Breast epithelium (tissue), 4 donors: ENCODE data around the gene CLASP1. TPM values are rescaled to one million over a fixed set of nuclear protein-coding genes. Genes with fewer than 3 reads are reported as not detected.

Experiments used
- DNase-seq, 2 donors: peaks; one replicate each; pipeline ENCODE4 v3.0.0-alpha.2; 2019; ENCODE audit warnings: low spot score in 2 of 2
- H3K27ac ChIP-seq, 2 donors: fragments of 200-600 bp; sonication (generic) in 1 of 2; one replicate each; pipeline ENCODE4 v1.5.1; 2016 to 2019; ENCODE audit warnings: mild to moderate bottlenecking in 1 of 2
- H3K27me3 ChIP-seq, 2 donors: fragments of 200-600 bp; sonication (generic) in 1 of 2; one replicate each; pipeline versions ENCODE4 v1.5.1 to v1.6.0; 2017 to 2019; ENCODE audit warnings: control low read depth in 1 of 2, mild to moderate bottlenecking in 1 of 2
- H3K36me3 ChIP-seq: fragments of 200-600 bp; one replicate; pipeline ENCODE4 v1.5.1; 2019
- H3K4me1 ChIP-seq, 2 donors: fragments of 200-600 bp; sonication (generic); one replicate each; pipeline ENCODE4 v1.5.1; 2016 to 2019; ENCODE audit warnings: control low read depth in 1 of 2
- H3K4me3 ChIP-seq, 3 donors: fragments of 200-600 bp; sonication (generic); 1 replicate in 2 of 3; 2 replicates in 1 of 3; pipeline ENCODE4 v1.5.1; 2016 to 2019; ENCODE audit warnings: mild to moderate bottlenecking in 3 of 3, moderate library complexity in 2 of 3
- H3K9me3 ChIP-seq, 2 donors: fragments of 200-600 bp; sonication (generic) in 1 of 2; one replicate each; pipeline ENCODE4 v1.5.1; 2016 to 2019; ENCODE audit warnings: control low read depth in 1 of 2
- POLR2A ChIP-seq: fragments of 450-650 bp; IDR thresholded peaks from one replicate; pipeline ENCODE4 v1.6.1; 2016; ENCODE audit warnings: antibody characterized with exemption, mild to moderate bottlenecking, moderate library complexity
- POLR2AphosphoS5 ChIP-seq, 3 donors: sonication (generic); formaldehyde crosslinking; IDR thresholded peaks; one replicate each; pipeline ENCODE4 v1.6.1; 2017; ENCODE audit warnings: antibody characterized with exemption in 3 of 3
- intact Hi-C: fragments of 100-400 bp; cut with DNase I; formaldehyde crosslinking; loops from one replicate; pipeline ENCODE4 v1.15.1; 2023; ENCODE audit warnings: low total_unique reads
- total RNA-seq, 3 donors: library from RNA; depleted of rRNA; stranded (reverse); fragments of >200 nt; gene quantifications; one replicate each; pipeline ENCODE4 v1.1.0, GENCODE V29; 2016
- TF ChIP-seq, protein P1 (sequence below), 3 donors: fragments of 450-650 bp; IDR thresholded peaks; one replicate each; pipeline ENCODE4 v1.5.1; 2016 to 2017; ENCODE audit warnings: antibody characterized with exemption in 3 of 3, mild to moderate bottlenecking in 3 of 3, moderate library complexity in 3 of 3

CLASP1 gene
- total RNA-seq = 100 to 1,000 TPM in 1 of 3 donors, 10 to 100 TPM in 2; 80.3 to 106 (median 98.7) TPM

DNA sequence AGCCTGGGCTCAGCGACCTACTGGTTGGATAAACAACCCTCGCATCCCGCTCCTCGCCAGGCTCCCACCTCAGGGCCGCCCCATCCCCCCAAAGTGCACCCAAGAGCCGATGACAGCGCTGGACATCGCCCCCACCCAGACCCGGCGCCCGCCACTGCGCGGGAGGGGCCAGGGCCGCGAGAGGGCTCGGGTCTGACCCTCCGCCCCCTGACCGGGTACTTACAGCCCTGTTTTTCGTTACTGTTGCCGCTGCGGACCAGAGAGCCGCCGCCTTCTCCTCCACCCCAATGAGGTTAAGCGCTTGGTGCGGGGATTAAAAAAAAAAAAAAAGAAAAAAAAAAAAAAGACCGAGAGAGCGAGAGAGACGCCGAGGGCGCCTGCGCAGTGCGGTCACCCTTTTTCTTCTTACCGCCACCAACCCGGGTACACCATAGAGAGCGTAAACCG is at the start of gene CLASP1:
Gene CLASP1 (minus strand): TSS at position 314 of the 447 bp plus-strand sequence. CDS start 43,567 bp downstream, outside the sequence.
- H3K4me1 ChIP-seq = no peaks in the 10 kb centered on the region
- no peak for TF ChIP-seq POLR2A
- TF ChIP-seq, protein P1, sequence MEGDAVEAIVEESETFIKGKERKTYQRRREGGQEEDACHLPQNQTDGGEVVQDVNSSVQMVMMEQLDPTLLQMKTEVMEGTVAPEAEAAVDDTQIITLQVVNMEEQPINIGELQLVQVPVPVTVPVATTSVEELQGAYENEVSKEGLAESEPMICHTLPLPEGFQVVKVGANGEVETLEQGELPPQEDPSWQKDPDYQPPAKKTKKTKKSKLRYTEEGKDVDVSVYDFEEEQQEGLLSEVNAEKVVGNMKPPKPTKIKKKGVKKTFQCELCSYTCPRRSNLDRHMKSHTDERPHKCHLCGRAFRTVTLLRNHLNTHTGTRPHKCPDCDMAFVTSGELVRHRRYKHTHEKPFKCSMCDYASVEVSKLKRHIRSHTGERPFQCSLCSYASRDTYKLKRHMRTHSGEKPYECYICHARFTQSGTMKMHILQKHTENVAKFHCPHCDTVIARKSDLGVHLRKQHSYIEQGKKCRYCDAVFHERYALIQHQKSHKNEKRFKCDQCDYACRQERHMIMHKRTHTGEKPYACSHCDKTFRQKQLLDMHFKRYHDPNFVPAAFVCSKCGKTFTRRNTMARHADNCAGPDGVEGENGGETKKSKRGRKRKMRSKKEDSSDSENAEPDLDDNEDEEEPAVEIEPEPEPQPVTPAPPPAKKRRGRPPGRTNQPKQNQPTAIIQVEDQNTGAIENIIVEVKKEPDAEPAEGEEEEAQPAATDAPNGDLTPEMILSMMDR (IDR thresholded peaks at IDR 0.05) = no peak
- no peak for TF ChIP-seq POLR2AphosphoS5 (IDR thresholded peaks at IDR 0.05)
- intact Hi-C loops = no loop called here

GRCh38 chr2:121698318-121698930 is 49.2 kb upstream of the CLASP1 start:
- no peaks in the 10 kb centered on the region for H3K36me3 ChIP-seq
- TF ChIP-seq POLR2A = no peak
- no peak for TF ChIP-seq POLR2AphosphoS5 (IDR thresholded peaks at IDR 0.05)
- TF ChIP-seq, protein P1 (IDR thresholded peaks at IDR 0.05) = no peak
- no peaks in the 10 kb centered on the region for H3K27me3 ChIP-seq
- H3K4me3 ChIP-seq = no peak overlapping the region
- intact Hi-C loops = no loop called here
- H3K4me1 ChIP-seq = no peaks in the 10 kb centered on the region
- no peak for DNase-seq
- no peaks in the 10 kb centered on the region for H3K9me3 ChIP-seq
- no peak overlapping the region for H3K27ac ChIP-seq

More for the DNA sequence above, at the start of gene CLASP1:
- H3K27ac ChIP-seq = peak within 1 kb of the TSS; percentile 96 to 98
- no peaks in the 10 kb centered on the region for H3K27me3 ChIP-seq
- no peaks in the 10 kb centered on the region for H3K36me3 ChIP-seq
- DNase-seq = peak; percentile 45 to 55
- H3K4me3 ChIP-seq = peak within 1 kb of the TSS; percentile 83 to 95 (median 94)
- H3K9me3 ChIP-seq = no peaks in the 10 kb centered on the region

DNA sequence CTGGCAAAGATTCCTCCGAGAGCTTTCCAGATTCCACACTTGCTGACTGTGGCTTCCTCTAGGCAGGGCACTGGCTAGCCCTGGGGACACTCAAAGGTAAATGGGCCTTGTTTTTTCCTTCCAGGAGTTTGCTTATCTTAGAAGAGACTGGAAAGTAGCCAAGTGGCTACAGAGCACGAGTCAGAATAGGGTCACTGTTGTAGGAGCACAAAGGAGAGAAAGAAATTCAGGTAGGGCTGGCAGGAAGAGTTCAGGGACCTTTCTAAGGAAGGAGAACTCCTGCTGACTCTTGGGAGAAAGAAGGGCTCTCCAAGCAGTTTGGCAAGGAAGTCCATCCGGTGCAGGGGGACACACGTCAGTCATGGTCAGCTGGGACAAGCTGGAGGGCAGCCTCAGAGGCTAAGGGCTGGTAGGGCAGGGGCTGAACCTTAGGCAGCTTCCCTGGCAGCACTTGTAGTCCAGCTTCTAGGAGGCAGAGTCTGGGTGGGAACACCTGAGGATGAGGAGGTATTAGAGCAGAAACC is 47.9 kb upstream of the CLASP1 start:
- Histone ChIP-seq H3K27me3 (no peaks in the 10 kb centered on the region), H3K36me3 (no peaks in the 10 kb centered on the region), H3K4me3 (no peak overlapping the region), H3K4me1 (no peaks in the 10 kb centered on the region), H3K9me3 (no peaks in the 10 kb centered on the region), H3K27ac (no peak overlapping the region)
- intact Hi-C loops = no loop called here
- TF ChIP-seq POLR2AphosphoS5 (IDR thresholded peaks at IDR 0.05) = no peak
- TF ChIP-seq POLR2A = no peak
- TF ChIP-seq, protein P1 (IDR thresholded peaks at IDR 0.05) = no peak
- DNase-seq = no peak

DNA sequence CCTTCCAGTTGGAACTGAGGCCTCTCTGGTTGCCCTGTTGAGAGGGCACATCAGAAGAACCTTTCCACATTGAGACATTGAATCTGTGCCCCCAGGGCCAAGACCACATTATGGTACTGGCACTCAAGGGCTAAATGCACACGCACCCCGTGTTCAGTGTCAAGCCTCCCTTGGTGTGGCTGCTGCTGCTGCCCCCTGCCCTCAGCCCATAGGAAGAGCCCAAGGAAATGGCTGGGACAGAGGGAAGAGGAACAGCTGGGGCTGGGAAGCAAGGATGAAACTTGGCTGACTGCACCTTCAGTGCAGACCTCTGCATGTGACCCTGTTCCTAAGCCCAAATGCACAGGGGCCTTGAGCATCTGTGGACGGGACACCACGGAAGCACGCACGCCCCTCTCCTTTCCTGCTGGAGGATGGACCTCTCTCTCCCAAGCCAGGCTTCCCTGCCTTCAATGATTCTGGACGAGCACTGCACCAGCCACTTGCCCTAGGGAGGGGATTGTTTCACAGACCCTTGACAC is 47.2 kb upstream of the CLASP1 start:
- Histone ChIP-seq H3K27ac (no peak overlapping the region), H3K27me3 (no peaks in the 10 kb centered on the region), H3K36me3 (no peaks in the 10 kb centered on the region), H3K9me3 (no peaks in the 10 kb centered on the region), H3K4me3 (no peak overlapping the region), H3K4me1 (no peaks in the 10 kb centered on the region)
- intact Hi-C loops = no loop called here
- DNase-seq = no peak
- TF ChIP-seq POLR2A (no peak), POLR2AphosphoS5 (IDR thresholded peaks at IDR 0.05) (no peak)
- TF ChIP-seq, protein P1 (IDR thresholded peaks at IDR 0.05) = no peak

DNA sequence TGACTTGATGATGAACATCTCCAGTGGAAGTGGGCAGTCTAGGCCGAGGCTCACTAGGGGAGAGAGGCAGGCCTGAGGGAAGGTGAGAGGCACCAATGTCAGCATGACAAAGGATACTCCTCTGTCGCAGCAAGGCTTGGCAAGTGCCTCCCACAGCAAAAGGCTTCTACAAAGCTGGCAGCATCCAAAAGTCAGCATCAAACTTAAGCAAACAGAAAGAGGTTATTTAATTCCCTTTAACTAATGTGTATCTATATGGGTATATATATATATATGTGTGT is 45.8 kb upstream of the CLASP1 start:
- H3K4me1 ChIP-seq = no peaks in the 10 kb centered on the region
- H3K27ac ChIP-seq = no peak overlapping the region
- no peak overlapping the region for H3K4me3 ChIP-seq
- intact Hi-C loops = no loop called here
- H3K9me3 ChIP-seq = no peaks in the 10 kb centered on the region
- no peak for TF ChIP-seq POLR2A
- no peak for TF ChIP-seq POLR2AphosphoS5 (IDR thresholded peaks at IDR 0.05)
- TF ChIP-seq, protein P1 (IDR thresholded peaks at IDR 0.05) = no peak
- H3K36me3 ChIP-seq = no peaks in the 10 kb centered on the region
- DNase-seq = no peak
- H3K27me3 ChIP-seq = no peaks in the 10 kb centered on the region
